Activated T-helper 1 cell treated with anti-CD3 and anti-CD28 coated beads, Interleukin-12 subunit alpha, Interleukin-12 subunit beta, Interleukin-2, Interleukin-4 antibody, amounts not matched to agents 30 ng/mL and 10 ng/mL and 1 ng/mL, durations not matched to agents 14 hours and 24 hours and 36 hours (primary cell): ENCODE data around the gene PACRG. TPM values are rescaled to one million over a fixed set of nuclear protein-coding genes. Genes with fewer than 3 reads are reported as not detected.

Experiments used
- DNase-seq: peaks from one replicate; pipeline ENCODE4 v3.0.0; 2021; ENCODE audit warnings: low spot score
- H3K27ac Mint-ChIP-seq: one replicate; pipeline ENCODE4 v1.8.0; 2021; ENCODE audit warnings: mild to moderate bottlenecking, mixed read lengths
- H3K27me3 Mint-ChIP-seq: one replicate; pipeline ENCODE4 v1.8.0; 2022; ENCODE audit warnings: mild to moderate bottlenecking, moderate library complexity, mixed read lengths; ENCODE audit not compliant: insufficient read depth
- H3K36me3 Mint-ChIP-seq: one replicate; pipeline ENCODE4 v1.8.0; 2021; ENCODE audit warnings: low read depth, mixed read lengths
- H3K4me1 Mint-ChIP-seq: one replicate; pipeline ENCODE4 v1.8.0; 2021; ENCODE audit warnings: low read depth, mixed read lengths
- H3K4me3 Mint-ChIP-seq: one replicate; pipeline ENCODE4 v1.8.0; 2021; ENCODE audit warnings: mild to moderate bottlenecking, moderate library complexity, mixed read lengths
- H3K9me3 Mint-ChIP-seq: one replicate; pipeline ENCODE4 v1.8.0; 2021; ENCODE audit warnings: mixed read lengths
- intact Hi-C: fragments of 100-400 bp; cut with micrococcal nuclease; formaldehyde crosslinking; loops from one replicate; pipeline ENCODE4 v1.15.1; 2024
- total RNA-seq: library from RNA; stranded (reverse); gene quantifications from 2 replicates; pipeline ENCODE4 v1.2.3, GENCODE V29; 2022

PACRG gene
- total RNA-seq, 1 donor from 2014 or later = 0.36 TPM

- intact Hi-C loops = no loop called here
- H3K4me3 Mint-ChIP-seq = no peak overlapping the region
- H3K9me3 Mint-ChIP-seq = no peaks in the 10 kb centered on the region
- no peaks in the 10 kb centered on the region for H3K36me3 Mint-ChIP-seq
- DNase-seq = no peak
- no peaks in the 10 kb centered on the region for H3K27me3 Mint-ChIP-seq
- no peaks in the 10 kb centered on the region for H3K4me1 Mint-ChIP-seq
- H3K27ac Mint-ChIP-seq = no peak overlapping the region
These were observed 372.5 kb downstream of the PACRG start for GRCh38 chr6:163100259-163100658.

GRCh38 chr6:163113358-163113962 lies 385.7 kb downstream of the PACRG start:
- no peak for DNase-seq
- H3K27me3 Mint-ChIP-seq = peaks cover 2% of the 10 kb centered on the region
- H3K36me3 Mint-ChIP-seq = no peaks in the 10 kb centered on the region
- no peak overlapping the region for H3K27ac Mint-ChIP-seq
- intact Hi-C loops = no loop called here
- peaks cover 14% of the 10 kb centered on the region for H3K9me3 Mint-ChIP-seq
- no peaks in the 10 kb centered on the region for H3K4me1 Mint-ChIP-seq
- no peak overlapping the region for H3K4me3 Mint-ChIP-seq

- Mint-ChIP-seq H3K4me1 (no peaks in the 10 kb centered on the region), H3K27me3 (no peaks in the 10 kb centered on the region), H3K27ac (no peak overlapping the region), H3K36me3 (no peaks in the 10 kb centered on the region), H3K9me3 (peaks cover 8% of the 10 kb centered on the region), H3K4me3 (no peak overlapping the region)
- no peak for DNase-seq
- intact Hi-C loops = no loop called here
These were observed 391.2 kb downstream of the PACRG start for GRCh38 chr6:163118941-163119340.

- DNase-seq = no peak
- Mint-ChIP-seq H3K4me1 (no peaks in the 10 kb centered on the region), H3K9me3 (peaks cover 8% of the 10 kb centered on the region), H3K27ac (no peak overlapping the region), H3K4me3 (no peak overlapping the region), H3K27me3 (no peaks in the 10 kb centered on the region), H3K36me3 (no peaks in the 10 kb centered on the region)
- intact Hi-C loops = no loop called here
These were observed 392.4 kb downstream of the PACRG start for GRCh38 chr6:163120223-163120622.

GRCh38 chr6:163121270-163121669 lies 393.5 kb downstream of the PACRG start:
- Mint-ChIP-seq H3K4me1 (no peaks in the 10 kb centered on the region), H3K4me3 (no peak overlapping the region), H3K27me3 (no peaks in the 10 kb centered on the region), H3K36me3 (no peaks in the 10 kb centered on the region), H3K9me3 (peaks cover 5% of the 10 kb centered on the region), H3K27ac (no peak overlapping the region)
- intact Hi-C loops = no loop called here
- no peak for DNase-seq

DNA sequence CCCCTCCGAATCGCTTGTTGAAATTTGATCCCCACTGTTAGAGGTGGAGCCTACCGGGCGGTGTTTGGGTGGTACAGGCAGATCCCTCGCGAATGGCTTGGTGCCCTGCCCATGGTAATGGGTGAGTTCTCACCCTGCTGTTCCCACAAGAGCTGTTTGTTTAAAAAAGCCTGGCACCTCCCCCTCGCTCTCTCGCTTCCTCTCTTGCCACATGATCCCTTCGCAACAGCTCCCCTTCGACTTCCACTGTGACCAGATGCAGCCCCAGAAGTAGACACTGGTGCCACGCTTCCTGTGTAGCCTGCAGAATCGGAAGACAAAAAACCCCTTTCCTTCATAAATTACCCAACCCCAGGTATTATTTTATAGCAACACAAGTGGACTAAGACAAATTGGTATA lies 394.6 kb downstream of the PACRG start:
- intact Hi-C loops = no loop called here
- H3K4me3 Mint-ChIP-seq = no peak overlapping the region
- H3K27me3 Mint-ChIP-seq = no peaks in the 10 kb centered on the region
- no peaks in the 10 kb centered on the region for H3K36me3 Mint-ChIP-seq
- H3K9me3 Mint-ChIP-seq = peaks cover 5% of the 10 kb centered on the region
- H3K27ac Mint-ChIP-seq = no peak overlapping the region
- no peaks in the 10 kb centered on the region for H3K4me1 Mint-ChIP-seq
- no peak for DNase-seq

GRCh38 chr6:163123098-163123497 lies 395.3 kb downstream of the PACRG start:
- H3K36me3 Mint-ChIP-seq = no peaks in the 10 kb centered on the region
- intact Hi-C loops = no loop called here
- no peak overlapping the region for H3K4me3 Mint-ChIP-seq
- H3K27me3 Mint-ChIP-seq = no peaks in the 10 kb centered on the region
- H3K9me3 Mint-ChIP-seq = peaks cover 5% of the 10 kb centered on the region
- no peaks in the 10 kb centered on the region for H3K4me1 Mint-ChIP-seq
- DNase-seq = no peak
- H3K27ac Mint-ChIP-seq = no peak overlapping the region

DNA sequence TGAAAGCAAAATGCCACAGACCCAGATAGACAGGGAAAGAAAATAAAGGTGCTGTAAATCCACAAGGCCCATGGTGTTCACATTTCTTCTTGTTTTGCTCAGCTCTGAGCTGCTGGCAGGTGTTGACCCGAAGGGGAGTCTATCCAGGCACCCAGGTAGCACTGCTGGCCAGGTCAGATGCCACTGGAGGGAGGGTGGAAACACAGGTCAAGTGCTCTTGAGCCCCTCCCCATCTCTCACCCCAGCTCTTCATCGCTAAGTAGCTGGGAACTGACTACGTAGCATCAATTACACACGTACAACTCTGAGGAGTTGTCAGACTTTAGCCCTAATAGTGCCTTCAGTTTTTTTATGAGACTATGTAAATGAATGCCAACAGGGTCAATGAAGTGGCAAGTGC lies 399.0 kb downstream of the PACRG start:
- H3K9me3 Mint-ChIP-seq = peaks cover 5% of the 10 kb centered on the region
- H3K4me1 Mint-ChIP-seq = no peaks in the 10 kb centered on the region
- intact Hi-C loops = no loop called here
- no peak for DNase-seq
- H3K27me3 Mint-ChIP-seq = peaks cover 2% of the 10 kb centered on the region
- no peak overlapping the region for H3K4me3 Mint-ChIP-seq
- no peak overlapping the region for H3K27ac Mint-ChIP-seq
- H3K36me3 Mint-ChIP-seq = no peaks in the 10 kb centered on the region

- Mint-ChIP-seq H3K27me3 (peaks cover 2% of the 10 kb centered on the region), H3K4me1 (no peaks in the 10 kb centered on the region), H3K9me3 (peaks cover under 1% of the 10 kb centered on the region), H3K27ac (no peak overlapping the region), H3K4me3 (no peak overlapping the region), H3K36me3 (no peaks in the 10 kb centered on the region)
- no peak for DNase-seq
- intact Hi-C loops = no loop called here
These were observed 399.8 kb downstream of the PACRG start for GRCh38 chr6:163127587-163127986.

- no peaks in the 10 kb centered on the region for H3K4me1 Mint-ChIP-seq
- no peak for DNase-seq
- no peak overlapping the region for H3K4me3 Mint-ChIP-seq
- intact Hi-C loops = no loop called here
- H3K9me3 Mint-ChIP-seq = no peaks in the 10 kb centered on the region
- no peak overlapping the region for H3K27ac Mint-ChIP-seq
- no peaks in the 10 kb centered on the region for H3K36me3 Mint-ChIP-seq
- peaks cover 2% of the 10 kb centered on the region for H3K27me3 Mint-ChIP-seq
These were observed 400.6 kb downstream of the PACRG start for GRCh38 chr6:163128324-163128723.

DNA sequence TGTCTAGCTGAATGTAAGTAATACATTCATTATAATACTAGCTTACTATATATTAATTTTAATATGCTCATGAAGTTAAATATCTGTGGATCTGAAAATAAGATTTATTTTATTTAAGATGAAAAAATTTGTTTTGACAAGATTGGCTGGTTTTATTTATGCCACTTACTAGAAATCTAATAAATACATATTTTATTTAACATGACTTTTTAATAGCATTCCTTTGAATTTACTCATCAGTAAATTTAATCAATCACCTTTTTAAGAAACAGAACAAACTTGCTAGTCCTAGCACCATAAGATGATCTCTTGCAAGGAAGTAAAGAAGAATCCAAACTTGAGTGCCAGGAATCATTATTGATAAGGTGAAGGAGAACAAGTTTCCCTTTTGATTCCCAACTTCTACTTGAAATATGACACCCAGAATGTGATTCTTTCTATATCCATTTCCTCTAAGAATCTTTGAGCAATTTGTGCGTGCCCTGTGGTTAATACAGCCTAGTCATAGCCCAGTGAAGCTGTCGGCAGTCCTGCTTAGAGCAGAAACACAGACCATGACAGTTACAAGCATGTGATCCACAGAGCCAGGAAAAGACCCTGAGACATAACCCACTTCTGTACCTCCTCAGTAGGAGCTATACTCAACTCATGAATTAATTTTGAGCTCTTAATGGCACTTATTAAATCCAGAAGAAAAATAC lies 404.4 kb downstream of the PACRG start:
- H3K27ac Mint-ChIP-seq = no peak overlapping the region
- DNase-seq = no peak
- H3K4me3 Mint-ChIP-seq = no peak overlapping the region
- H3K36me3 Mint-ChIP-seq = no peaks in the 10 kb centered on the region
- H3K4me1 Mint-ChIP-seq = no peaks in the 10 kb centered on the region
- intact Hi-C loops = no loop called here
- peaks cover 2% of the 10 kb centered on the region for H3K27me3 Mint-ChIP-seq
- no peaks in the 10 kb centered on the region for H3K9me3 Mint-ChIP-seq

DNA sequence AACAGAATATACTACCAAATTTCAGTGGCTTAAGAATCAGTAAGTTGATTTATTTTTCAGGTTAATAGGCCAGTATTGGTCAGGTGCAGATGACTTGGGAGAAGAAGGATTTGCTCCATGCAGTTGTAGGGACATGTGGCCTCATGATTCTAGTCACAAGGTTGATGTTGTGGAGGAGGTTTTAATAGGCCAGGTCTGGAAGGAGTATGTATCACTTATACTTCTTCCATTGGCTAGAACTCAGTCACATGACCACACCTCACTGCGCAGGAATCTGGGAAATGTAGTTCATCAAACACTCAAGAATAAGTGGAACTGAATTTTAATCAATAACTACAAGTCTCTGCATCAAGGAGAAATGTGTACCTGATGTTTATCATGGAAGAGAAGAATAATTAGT lies 405.2 kb downstream of the PACRG start:
- H3K36me3 Mint-ChIP-seq = no peaks in the 10 kb centered on the region
- DNase-seq = no peak
- intact Hi-C loops = no loop called here
- no peaks in the 10 kb centered on the region for H3K4me1 Mint-ChIP-seq
- peaks cover 2% of the 10 kb centered on the region for H3K27me3 Mint-ChIP-seq
- no peak overlapping the region for H3K27ac Mint-ChIP-seq
- H3K4me3 Mint-ChIP-seq = no peak overlapping the region
- H3K9me3 Mint-ChIP-seq = no peaks in the 10 kb centered on the region

DNA sequence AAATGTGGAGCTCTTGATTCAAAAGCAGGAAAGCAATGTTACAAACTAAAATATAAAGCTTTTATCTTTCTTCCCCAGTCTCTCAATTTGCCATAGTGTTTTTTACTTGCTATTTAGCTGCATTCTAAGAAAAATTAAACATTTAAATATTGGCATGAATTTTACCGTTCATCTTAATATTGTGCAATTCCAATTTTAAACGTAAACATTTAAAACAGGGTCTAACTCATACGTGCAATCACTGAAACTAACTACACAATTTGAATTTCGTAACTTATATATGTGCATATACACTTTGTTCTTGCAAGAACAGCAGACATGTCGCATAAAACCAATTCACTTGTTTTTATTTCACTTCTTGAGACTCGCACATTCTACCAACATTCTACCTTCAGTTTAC lies 405.9 kb downstream of the PACRG start:
- no peak overlapping the region for H3K27ac Mint-ChIP-seq
- H3K9me3 Mint-ChIP-seq = no peaks in the 10 kb centered on the region
- no peaks in the 10 kb centered on the region for H3K4me1 Mint-ChIP-seq
- intact Hi-C loops = no loop called here
- H3K36me3 Mint-ChIP-seq = no peaks in the 10 kb centered on the region
- H3K27me3 Mint-ChIP-seq = peaks cover 2% of the 10 kb centered on the region
- H3K4me3 Mint-ChIP-seq = no peak overlapping the region
- DNase-seq = no peak
